Measurements from ENCODE around the gene TSEN34. TPM values are rescaled to one million over a fixed set of nuclear protein-coding genes. Genes with fewer than 3 reads are reported as not detected.
"Not testable (repeated sequence)": the region's sequence is repeated elsewhere in the genome, so short reads cannot be mapped to it uniquely, and the experiment has no call there.

The TSEN34 gene
- polyA plus RNA-seq, 4 donors: 52.4 to 68.5 (median 54.5) TPM

- no peak for DNase-seq (ENCODE audit: low read depth in 4 of 4, low spot score in 3 of 4)
Observed at GRCh38 chr19:54160182-54160811, 30.8 kb upstream of the TSEN34 start.

DNA sequence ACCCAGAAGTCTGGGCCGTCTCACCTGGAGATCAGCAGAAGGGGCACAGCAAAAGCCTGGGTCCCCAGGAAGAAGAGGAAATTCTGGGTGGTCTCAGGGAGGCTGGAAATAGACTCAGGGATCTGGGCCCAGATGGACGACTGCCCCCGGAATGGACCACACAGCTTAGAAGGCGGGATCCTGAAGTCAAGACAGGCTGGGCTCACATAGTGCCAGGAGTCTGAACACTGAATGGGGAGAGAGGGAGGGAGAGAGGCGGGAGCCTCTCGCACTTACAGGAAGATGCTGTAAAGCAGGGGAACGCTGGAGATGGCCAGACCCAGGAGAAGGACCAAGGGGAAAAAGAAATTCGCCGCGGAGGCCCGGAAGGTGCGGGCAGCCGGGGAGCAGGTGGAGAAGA, 30.3 kb upstream of the TSEN34 start:
- DNase-seq (ENCODE audit: low read depth in 4 of 4, low spot score in 3 of 4): no peak

DNA sequence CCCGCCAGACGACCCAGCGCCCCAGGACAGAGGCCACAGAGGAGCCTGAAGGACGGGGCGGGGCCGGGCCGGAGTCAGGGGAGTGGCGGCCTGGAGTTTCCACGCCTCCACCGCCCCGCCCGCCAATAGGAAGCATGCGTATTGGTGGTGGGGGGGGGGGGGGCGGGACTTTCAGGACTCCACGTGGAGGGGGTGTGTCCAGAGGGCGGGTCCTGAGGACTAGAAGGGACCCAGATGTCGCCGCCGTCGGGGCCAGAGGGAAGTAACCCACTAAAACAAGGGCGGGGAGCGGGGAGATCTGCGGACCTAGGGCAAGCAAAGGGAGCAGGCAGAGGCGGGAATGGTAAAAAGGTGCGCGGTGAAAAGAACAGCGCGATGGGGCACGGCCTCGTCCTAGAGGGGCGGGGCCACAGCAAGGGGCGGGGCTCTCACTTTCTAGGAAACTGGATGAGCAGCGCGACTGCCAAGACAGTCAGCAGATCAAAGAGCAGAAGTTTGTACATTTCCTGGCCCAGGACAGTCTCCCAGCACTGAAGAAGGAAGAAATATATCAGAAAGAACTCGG, 28.8 kb upstream of the TSEN34 start:
- peak in 1 of 4 donors; percentile 60 for DNase-seq (ENCODE audit: low read depth in 4 of 4, low spot score in 3 of 4)

DNA sequence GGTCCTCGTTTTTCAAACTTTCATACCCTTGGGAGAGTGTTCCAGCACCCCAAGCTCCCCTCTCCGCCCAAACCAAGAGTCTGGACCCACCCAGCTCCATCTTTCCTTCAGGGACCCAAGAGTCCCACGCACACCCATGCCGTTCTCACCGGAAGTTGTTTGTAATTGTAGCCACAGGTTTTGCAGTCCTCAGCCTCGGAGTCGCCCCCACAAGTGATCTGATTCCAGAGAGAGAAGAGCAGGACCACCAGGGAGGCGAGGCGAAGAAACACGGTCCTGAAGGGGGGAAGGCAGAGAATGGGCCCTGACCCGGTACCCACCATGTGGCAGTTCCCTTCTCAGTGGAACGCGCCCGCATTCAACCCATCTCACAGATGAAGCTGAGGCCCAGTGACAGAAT, 28.2 kb upstream of the TSEN34 start:
- no peak for DNase-seq (ENCODE audit: low read depth in 4 of 4, low spot score in 3 of 4)

GRCh38 chr19:54164369-54165068, 26.6 kb upstream of the TSEN34 start:
- no peak for DNase-seq (ENCODE audit: low read depth in 4 of 4, low spot score in 3 of 4)

DNA sequence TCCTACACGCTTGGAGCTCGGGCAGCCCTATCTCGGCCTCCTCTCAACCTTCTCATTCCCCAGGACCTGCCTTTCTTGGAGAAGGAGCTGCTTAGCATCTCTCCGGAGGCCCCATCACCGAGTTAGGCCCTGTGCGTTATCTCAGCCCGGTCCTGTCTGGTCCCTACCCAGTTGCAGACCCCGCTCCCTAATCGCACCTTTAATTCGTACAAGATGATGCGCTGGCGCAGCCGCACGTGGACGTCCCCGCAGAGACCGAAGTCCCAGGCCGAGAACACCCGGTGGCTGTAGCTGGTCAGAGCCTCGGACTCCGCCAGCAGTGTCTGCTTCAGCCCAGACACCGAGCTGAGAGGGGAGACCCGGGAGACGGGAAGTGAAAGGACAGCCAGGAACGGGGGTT, 25.9 kb upstream of the TSEN34 start:
- no peak for DNase-seq (ENCODE audit: low read depth in 4 of 4, low spot score in 3 of 4)

GRCh38 chr19:54168174-54168917, 22.8 kb upstream of the TSEN34 start:
- peak; percentile 71 to 86 (median 82) for DNase-seq (ENCODE audit: low read depth in 4 of 4, low spot score in 3 of 4)

- no peak for DNase-seq (ENCODE audit: low read depth in 4 of 4, low spot score in 3 of 4)
Observed at GRCh38 chr19:54169149-54169740, 21.9 kb upstream of the TSEN34 start.

DNA sequence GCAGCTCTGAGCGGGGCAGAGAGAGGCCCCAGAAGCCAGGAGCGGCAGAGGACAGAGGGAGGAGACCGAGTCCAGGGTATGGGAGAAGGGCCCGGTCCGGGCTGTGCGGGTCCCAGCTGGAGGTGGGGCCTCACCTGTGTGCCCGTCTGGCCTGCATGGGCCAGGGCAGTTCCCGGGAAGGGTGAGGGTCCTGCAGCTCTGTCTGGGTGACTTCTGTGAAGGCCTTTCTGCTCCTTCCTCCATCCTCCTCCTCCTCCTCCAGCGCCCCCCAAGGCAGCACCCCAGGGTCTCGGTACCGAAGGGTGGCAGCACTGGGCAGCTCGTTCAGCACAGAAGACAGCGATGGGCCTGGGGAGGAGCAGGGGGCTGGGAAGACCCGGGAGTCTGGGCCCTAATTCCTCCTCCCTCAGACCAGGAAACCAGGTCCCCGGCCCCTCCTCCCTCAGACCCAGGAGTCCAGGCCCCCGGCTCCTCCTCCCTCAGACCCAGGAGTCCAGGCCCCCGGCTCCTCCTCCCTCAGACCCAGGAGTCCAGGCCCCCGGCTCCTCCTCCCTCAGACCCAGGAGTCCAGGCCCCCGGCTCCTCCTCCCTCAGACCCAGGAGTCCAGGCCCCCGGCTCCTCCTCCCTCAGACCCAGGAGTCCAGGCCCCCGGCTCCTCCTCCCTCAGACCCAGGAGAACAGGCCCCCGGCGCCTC, 19.2 kb upstream of the TSEN34 start:
- DNase-seq (ENCODE audit: low read depth in 4 of 4, low spot score in 3 of 4): not testable (repeated sequence)

GRCh38 chr19:54172471-54173358, 18.4 kb upstream of the TSEN34 start, which contains the start of gene TMC4:
Gene TMC4, minus strand, starts transcription at chr19:54173160. Its CDS starts 43 bp downstream, at chr19:54173117.
- no peak for DNase-seq (ENCODE audit: low read depth in 4 of 4, low spot score in 3 of 4)

DNA sequence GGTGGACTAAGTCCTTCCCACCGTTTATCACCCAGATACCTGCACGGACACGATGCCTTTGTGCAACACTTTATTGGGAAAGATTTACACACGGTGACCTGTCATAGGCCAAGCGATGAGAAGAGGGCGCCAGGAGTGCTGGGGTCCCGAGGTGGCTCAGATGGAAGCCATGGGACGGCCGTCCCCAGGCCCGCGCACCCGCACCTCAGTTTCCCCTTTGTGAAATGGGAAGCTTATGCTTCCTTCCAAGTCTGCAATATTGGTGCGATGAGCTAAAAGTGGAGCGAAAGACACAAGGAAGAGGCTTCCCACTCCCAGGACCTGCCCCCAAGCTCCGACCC, 17.8 kb upstream of the TSEN34 start:
- no peak for DNase-seq (ENCODE audit: low read depth in 4 of 4, low spot score in 3 of 4)

GRCh38 chr19:54173951-54174834, 16.9 kb upstream of the TSEN34 start:
- DNase-seq (ENCODE audit: low read depth in 4 of 4, low spot score in 3 of 4): no peak

- DNase-seq (ENCODE audit: low read depth in 4 of 4, low spot score in 3 of 4): no peak
Observed at GRCh38 chr19:54178581-54179261, 12.4 kb upstream of the TSEN34 start.

GRCh38 chr19:54179262-54179852, 11.8 kb upstream of the TSEN34 start:
- DNase-seq (ENCODE audit: low read depth in 4 of 4, low spot score in 3 of 4): no peak

DNA sequence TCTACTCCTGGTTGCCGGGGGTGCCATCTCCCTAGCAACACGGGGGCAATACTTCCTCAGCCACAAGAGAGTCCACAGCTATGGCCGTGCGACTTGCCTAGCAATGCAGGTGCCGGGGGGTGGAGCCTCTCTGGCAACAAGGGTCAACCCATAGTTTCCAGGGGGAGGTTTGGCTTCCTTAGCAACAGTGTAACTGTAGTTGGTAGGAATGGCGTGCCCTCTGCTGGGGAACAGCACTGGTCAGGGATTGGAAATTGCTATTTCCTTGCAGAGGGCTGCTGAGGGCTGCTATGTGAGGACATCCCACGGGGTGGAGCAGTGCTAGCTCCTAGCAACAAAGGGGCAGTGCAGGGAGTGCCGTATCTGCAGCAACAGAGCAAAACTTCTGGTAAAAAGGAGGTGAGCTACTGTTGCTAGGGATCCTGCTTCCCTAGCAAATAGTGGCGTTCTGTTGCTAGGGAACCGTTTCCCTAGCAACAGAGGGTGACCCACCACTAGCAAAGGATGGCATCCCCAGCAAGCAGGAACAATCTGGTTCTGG, 11.1 kb upstream of the TSEN34 start:
- DNase-seq (ENCODE audit: low read depth in 4 of 4, low spot score in 3 of 4): peak in 2 of 4 donors; percentile 68 to 74

DNA sequence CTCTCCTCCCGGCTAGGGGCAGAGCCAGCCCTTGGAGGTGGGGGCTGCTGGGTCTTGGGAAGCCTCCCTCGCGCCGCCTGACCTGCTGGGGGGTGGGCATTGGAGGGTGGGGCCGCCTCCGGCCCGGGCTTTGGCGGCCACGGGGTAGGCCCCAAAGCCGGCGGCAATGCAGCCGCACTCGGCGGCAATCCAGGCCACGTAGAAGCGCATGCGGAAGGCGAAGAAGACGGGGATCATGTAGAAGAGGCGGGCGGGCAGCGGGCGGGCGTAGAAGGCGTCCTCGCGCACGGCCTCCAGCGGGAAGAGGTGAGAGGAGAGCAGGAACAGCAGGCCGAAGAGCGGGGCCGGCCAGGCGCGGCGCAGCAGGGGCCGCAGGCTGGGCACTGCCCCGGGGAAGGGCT, 10.4 kb upstream of the TSEN34 start:
- no peak for DNase-seq (ENCODE audit: low read depth in 4 of 4, low spot score in 3 of 4)

- not testable (repeated sequence) for DNase-seq (ENCODE audit: low read depth in 4 of 4, low spot score in 3 of 4)
Observed at GRCh38 chr19:54181894-54182293, 9.2 kb upstream of the TSEN34 start.

Measured in right renal pelvis (tissue), 4 donors.